ENCODE data around the gene C1orf226.

The C1orf226 gene

DNA sequence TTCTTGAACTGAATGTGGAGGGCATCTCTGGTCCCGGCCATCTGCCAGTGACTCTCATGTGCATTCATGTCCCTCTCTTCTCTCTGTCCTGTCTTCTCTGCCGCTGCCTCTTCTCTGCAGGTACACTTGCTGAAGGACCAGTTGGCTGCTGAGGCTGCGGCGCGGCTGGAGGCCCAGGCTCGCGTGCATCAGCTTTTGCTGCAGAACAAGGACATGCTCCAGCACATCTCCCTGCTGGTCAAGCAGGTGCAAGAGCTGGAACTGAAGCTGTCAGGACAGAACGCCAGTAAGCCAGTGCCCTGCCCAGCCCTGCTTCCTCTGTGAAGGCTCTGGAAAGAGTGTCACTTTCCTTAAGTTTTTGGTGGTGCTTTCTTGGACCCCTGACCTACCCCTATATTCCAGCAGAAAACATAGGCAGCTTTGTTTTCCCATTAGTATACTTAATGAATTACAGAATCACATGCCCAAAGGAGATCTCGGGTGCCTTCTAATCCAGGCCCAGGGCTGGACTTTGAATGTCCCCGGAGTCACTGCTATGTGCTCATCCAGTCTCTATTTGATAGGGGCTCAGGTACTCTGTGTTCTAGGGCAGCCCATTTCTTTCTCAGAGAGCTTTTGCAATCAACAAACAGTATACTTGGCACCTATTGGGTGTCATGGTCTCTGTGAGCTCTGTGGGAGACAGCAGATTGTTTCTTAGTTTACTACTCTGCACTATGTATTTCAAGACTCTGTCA, 16.1 kb upstream of the C1orf226 start:
- no peak for DNase-seq (ENCODE audit: extremely low read depth in 1 of 2, low read depth in 1 of 2)

DNA sequence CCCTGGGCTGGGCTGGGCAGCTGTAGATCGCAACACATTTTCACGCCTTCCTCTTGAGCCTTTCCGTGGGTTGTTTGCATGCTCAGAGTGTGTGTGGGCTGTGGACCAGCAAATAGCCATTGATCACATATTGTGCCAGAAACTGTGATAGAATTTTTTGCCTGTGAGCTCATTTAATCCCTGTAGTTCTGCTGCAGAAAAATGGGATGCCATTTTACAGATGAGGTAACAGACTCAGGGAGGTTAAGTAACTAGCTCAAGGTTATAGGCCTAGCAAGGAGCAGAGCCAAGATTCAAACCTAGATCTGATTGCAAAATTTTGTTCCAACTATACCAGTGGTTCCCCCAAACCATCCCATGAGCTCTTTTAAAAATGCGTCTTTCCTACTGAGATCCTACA, 15.4 kb upstream of the C1orf226 start:
- no peak for DNase-seq (ENCODE audit: extremely low read depth in 1 of 2, low read depth in 1 of 2)

- no peak for DNase-seq (ENCODE audit: extremely low read depth in 1 of 2, low read depth in 1 of 2)
These were observed 14.9 kb upstream of the C1orf226 start for GRCh38 chr1:162366671-162367070.

GRCh38 chr1:162367073-162367472, 14.5 kb upstream of the C1orf226 start:
- no peak for DNase-seq (ENCODE audit: extremely low read depth in 1 of 2, low read depth in 1 of 2)

- no peak for DNase-seq (ENCODE audit: extremely low read depth in 1 of 2, low read depth in 1 of 2)
These were observed 13.8 kb upstream of the C1orf226 start for GRCh38 chr1:162367772-162368171.

DNA sequence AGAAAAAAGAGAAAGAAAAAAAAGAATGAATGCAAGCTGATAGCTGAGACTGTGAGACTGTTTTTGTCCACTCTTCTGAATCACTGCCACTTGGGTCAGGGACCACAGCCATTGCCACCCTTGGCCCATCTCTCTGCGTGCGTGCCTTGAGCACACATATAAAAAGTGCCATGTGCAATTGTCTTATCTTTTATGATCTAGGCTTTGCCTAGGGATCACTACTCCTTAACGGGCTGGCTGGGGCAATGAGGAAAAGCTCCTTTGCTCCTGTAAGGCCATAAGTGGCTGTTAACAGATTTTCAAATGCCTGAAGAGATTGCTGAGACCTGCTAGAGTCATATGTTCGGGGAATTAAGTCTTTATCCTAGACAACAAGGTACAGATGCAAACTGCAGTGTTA, 13.1 kb upstream of the C1orf226 start:
- no peak for DNase-seq (ENCODE audit: extremely low read depth in 1 of 2, low read depth in 1 of 2)

DNA sequence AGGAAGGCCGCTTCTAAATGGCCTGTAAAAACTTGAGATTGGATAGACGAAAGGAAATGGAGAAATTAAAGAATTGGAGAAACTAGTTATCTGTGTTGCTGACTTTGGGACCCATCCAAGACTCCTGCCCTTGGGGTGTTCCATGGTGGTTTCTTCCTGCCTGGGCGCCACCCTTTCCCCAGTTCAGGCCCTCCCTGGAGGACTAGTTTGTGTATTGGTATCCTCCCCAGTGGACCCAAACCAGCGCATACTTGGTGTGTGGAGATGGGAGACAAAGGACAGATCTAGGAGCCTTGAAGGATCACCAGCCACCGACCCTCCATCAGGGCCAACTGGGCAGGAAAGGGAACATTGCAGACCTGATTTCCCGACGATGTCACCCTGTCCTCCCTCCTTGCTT, 12.0 kb upstream of the C1orf226 start:
- DNase-seq (ENCODE audit: extremely low read depth in 1 of 2, low read depth in 1 of 2), result no peak

DNA sequence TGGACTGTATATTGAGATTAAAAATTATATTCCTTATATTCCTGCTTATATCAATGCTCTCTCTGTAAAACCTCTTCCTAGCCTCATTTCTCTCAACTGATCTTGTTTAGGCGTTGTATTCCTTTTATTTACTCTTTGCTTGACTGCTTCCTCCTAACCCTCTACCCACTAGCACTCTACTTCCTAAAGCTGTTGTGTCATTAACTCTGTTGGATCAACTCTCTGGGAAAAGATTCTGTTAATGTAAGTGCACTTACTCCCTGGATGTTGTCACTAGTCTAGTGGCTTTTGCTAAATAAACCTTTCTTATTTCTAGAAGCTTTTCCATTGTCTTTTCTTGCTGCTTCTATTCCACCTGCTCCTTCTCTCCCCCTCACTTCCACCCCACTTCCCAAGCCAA, 11.4 kb upstream of the C1orf226 start:
- DNase-seq (ENCODE audit: extremely low read depth in 1 of 2, low read depth in 1 of 2), result no peak

- DNase-seq (ENCODE audit: extremely low read depth in 1 of 2, low read depth in 1 of 2), result no peak
These were observed 10.8 kb upstream of the C1orf226 start for GRCh38 chr1:162370721-162371120.

DNA sequence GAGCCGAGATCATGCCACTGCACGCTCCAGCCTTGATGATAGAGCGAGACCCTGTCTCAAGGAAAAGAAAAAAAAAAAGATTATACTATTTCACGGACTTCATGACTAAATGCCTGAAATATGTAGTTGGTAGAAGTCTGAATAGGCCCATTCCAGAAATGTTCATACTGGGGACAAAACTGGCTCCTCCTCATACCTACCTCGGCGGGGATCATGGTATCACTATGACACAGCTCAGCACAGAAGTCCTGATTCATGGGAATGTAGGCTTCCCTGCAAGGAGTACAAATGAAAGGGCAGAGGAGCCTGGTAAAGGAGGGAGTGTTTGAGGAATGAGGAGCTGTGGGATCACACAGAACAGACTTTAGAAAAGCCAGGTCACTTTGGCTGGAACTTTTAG, 9.9 kb upstream of the C1orf226 start:
- no peak for DNase-seq (ENCODE audit: extremely low read depth in 1 of 2, low read depth in 1 of 2)

DNA sequence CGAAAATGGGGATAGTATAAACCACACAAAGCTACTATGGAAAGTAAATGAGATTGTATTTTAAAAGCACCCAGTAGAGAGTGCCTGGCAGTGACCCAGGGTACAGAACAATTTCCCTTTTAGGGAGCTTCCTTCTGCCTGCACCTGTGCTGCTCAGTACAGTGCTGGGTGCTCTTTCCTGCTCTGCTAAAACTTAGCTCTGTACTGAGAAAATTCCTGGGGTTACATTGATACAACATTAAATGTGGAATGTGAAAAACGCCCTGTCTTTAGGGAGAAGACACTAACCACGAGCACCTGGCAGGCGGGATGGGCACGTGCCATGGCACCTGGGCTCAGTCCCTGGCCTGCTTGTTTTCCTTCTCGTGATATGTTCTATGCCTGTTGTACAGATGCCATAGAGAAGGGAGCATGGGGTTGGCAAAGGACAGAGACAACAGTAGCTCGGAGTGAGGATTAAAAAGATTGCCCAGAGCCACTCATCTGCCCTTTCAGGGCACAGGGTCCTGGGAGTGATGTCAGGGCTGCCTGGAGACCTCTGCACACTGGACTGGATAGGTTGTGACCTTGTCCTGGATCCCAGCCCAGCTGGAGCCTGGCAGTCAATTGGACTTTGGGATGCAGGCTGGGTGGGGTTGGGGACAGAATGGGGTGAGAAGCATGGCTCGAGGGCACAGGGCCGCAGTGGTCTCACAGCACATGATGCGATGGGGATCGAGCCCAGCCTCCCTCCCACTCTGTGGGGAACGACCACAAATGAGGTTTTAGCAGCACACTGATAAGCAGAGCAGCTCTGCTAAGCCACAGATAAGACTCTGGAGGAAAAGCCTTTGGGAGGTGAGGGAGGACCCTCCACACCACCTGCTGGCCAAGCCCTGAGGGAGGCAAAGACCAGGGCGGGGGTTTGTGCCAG, 9.1 kb upstream of the C1orf226 start:
- no peak for DNase-seq (ENCODE audit: extremely low read depth in 1 of 2, low read depth in 1 of 2)

- no peak for DNase-seq (ENCODE audit: extremely low read depth in 1 of 2, low read depth in 1 of 2)
These were observed 8.5 kb upstream of the C1orf226 start for GRCh38 chr1:162373072-162373427.

DNA sequence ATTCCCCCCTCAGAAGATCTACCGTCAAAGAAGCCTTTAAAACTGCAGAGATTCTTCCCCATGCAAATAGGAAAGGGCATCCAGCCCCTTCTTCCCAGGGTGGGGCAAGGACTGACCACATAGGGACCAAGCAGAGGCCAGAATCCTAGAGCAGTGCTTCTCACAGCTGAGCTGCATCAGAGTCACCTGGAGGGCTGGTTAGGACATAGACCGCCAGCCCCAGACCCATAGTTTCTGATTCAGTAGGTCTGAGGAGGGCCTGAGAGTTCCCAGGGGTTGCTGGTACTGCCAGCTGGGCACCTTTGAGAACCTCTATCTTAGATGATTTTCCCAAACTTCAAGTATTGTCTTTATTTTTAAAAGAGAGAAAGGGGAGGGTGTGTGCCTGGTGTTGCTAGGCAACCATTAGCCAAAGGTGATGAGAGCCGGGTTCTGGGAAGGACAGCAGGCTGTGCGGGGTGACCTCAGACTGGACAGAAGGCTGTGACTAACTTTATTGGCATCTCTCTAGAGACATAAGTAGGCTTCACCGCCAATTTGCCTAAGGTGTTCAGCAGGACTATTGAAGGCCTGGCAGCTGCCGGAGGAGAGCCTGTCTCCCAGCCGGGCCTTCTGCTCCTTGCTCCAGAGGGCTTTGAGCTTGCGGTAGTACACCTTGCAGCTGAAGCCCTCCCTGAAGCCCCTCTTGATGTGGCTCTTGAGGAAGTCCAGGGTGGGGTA, 7.8 kb upstream of the C1orf226 start:
- no peak for DNase-seq (ENCODE audit: extremely low read depth in 1 of 2, low read depth in 1 of 2)

- DNase-seq (ENCODE audit: extremely low read depth in 1 of 2, low read depth in 1 of 2), result no peak
These were observed 7.1 kb upstream of the C1orf226 start for GRCh38 chr1:162374406-162374805.

- no peak for DNase-seq (ENCODE audit: extremely low read depth in 1 of 2, low read depth in 1 of 2)
These were observed 6.1 kb upstream of the C1orf226 start for GRCh38 chr1:162375463-162375862.

DNA sequence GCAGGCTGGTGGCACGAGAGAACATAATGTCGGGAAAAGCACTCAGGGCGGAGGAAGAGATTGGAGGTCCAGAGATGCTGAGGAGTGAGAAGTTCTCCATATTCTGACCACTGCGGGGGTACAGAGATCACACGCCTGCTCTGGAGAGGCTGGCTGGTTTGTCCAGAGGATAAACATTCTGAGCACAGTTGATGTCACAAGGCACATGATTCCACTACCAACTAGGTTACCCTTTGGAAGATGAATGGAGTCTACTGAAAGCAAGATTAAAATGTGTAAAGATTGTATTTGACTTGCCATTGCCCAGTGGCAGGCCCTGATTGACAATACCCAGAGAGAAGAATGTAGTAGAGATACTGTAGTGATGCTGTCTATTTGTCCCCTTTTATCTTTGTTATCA, 4.8 kb upstream of the C1orf226 start, which contains the start of gene SPATA46:
SPATA46 (minus strand) TSS at position 164 of the 400 bp plus-strand sequence; CDS start at position 100, 64 bp downstream.
- no peak for DNase-seq (ENCODE audit: extremely low read depth in 1 of 2, low read depth in 1 of 2)

- no peak for DNase-seq (ENCODE audit: extremely low read depth in 1 of 2, low read depth in 1 of 2)
These were observed 1.3 kb upstream of the C1orf226 start for GRCh38 chr1:162380061-162380846.

- no peak for DNase-seq (ENCODE audit: extremely low read depth in 1 of 2, low read depth in 1 of 2)
These were observed 618 bp downstream of the C1orf226 start for GRCh38 chr1:162381941-162382750.

DNA sequence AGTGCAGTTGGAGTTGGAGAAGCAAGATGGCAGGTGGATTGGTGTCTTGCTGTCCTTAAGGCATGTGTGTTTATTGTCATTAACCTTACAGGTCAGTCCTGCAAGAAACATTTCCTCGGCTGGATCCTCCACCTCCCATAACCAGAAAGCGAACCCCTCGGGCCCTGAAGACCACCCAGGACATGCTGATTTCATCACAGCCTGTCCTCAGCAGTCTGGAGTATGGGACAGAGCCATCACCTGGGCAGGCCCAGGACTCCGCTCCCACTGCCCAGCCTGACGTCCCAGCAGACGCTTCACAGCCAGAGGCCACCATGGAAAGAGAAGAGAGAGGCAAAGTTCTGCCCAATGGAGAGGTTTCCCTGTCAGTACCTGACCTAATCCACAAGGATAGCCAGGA, 1.6 kb downstream of the C1orf226 start:
- no peak for DNase-seq (ENCODE audit: extremely low read depth in 1 of 2, low read depth in 1 of 2)

GRCh38 chr1:162383516-162383915, 2.0 kb downstream of the C1orf226 start:
- DNase-seq (ENCODE audit: extremely low read depth in 1 of 2, low read depth in 1 of 2), result no peak

Data from stimulated activated CD8-positive, alpha-beta memory T cell treated with anti-CD3 and anti-CD28 coated beads, Interleukin-7, amount 100 ng/mL, for 48 hours (primary cell).